ENCODE measurements around the gene DNMT1. TPM values are rescaled to one million over a fixed set of nuclear protein-coding genes. Genes with fewer than 3 reads are reported as not detected.

The DNMT1 gene
- total RNA-seq, 6 experiments from 2014 or later: 12.6 to 37.3 (median 24.4) TPM

DNA sequence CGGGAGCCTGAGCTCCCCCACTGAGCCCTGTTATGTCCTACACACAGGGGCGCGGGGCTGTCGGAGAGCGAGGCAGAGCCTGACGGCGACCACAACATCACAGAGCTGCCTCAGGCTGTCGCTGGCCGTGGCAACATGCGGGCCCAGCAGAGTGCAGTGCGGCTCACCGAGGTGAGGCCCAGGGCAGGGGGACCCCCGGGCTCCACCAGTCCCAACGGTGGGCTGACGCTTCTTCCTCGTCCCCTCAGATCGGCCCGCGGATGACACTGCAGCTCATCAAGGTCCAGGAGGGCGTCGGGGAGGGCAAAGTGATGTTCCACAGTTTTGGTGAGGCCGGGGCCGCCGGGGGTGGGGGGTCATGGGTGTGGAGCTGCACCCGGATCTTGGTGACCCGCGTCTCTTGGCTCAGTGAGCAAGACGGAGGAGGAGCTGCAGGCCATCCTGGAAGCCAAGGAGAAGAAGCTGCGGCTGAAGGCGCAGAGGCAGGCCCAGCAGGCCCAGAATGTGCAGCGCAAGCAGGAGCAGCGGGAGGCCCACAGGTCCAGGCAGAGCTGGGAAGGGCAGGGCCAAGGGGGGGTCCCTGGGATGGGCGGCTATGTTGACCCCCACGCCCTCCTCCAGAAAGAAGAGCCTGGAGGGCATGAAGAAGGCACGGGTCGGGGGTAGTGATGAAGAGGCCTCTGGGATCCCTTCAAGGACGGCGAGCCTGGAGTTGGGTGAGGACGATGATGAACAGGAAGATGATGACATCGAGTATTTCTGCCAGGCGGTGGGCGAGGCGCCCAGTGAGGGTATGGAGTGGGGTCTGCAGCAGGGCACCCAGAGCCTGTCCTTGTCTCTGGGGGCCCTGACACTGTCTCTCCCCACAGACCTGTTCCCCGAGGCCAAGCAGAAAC is 84.4 kb downstream of the DNMT1 start:
- TF ChIP-seq POLR2A (IDR thresholded peaks at IDR 0.05): no peak
- no peak for TF ChIP-seq CTCF (IDR thresholded peaks at IDR 0.05)
- intact Hi-C loops (cut with DNase I): no loop called here
- Histone ChIP-seq H3K27me3 (no peaks in the 10 kb centered on the region), H3K27ac (no peak overlapping the region), H3K4me1 (peaks cover 0 to 7% (median 3%) of the 10 kb centered on the region in 4 donors), H3K36me3 (peaks cover 0 to 51% (median 26%) of the 10 kb centered on the region in 4 donors), H3K9me3 (no peaks in the 10 kb centered on the region), H3K4me3 (no peak overlapping the region)
- ATAC-seq (no peak), DNase-seq (no peak)
- 100% methylated on average over 3 of the region's 44 CpGs for WGBS (ENCODE audit: insufficient coverage, low coverage, low lambda C conversion rate, missing lambda C conversion rate)

DNA sequence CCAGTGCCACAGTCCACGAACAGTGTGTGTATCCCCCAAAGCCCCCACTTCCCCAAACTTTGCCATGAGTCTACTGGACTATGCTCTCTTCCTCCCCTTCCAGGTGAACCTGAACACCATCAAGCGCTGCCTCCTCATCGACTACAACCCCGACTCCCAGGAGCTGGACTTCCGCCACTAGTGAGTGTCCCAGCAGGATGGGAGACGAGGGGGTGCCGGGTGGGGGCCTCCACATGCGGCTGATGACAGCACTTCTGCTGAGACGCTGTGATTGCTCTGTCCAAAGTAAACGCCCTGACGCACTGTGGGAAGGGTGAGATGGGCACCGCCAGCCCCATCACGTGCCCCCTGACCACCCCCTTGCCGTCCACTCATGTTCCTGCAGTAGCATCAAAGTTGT is 85.2 kb downstream of the DNMT1 start:
- no peak for ATAC-seq
- H3K36me3 ChIP-seq: peaks cover 0 to 44% (median 26%) of the 10 kb centered on the region in 4 donors

DNA sequence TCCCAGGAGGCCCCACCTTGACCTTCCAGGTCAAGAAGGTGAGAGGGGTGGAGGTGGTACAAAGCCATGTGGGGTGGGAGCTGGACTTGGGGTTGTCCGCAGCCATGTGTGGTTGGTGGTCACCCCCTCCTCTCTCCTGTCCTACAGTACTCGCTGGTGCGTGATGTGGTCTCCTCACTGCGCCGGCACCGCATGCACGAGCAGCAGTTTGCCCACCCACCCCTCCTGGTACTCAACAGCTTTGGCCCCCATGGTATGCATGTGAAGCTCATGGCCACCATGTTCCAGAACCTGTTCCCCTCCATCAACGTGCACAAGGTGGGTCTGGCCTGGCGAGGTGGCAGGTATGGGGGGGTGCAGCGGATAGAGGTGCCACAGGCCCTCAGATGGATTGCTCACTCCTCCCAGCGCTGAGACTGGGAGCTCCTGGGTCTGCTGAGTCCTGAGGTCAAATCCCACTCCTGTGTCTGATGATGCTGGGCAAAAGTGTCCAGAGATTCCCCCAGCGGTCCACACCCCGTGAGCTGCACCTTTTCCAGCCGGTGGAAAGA is 86.9 kb downstream of the DNMT1 start:
- Histone ChIP-seq H3K27ac (no peak overlapping the region), H3K9me3 (no peaks in the 10 kb centered on the region), H3K36me3 (peaks cover 0 to 42% (median 26%) of the 10 kb centered on the region in 4 donors), H3K27me3 (no peaks in the 10 kb centered on the region), H3K4me3 (no peak overlapping the region), H3K4me1 (peaks cover 0 to 7% (median 3%) of the 10 kb centered on the region in 4 donors)
- intact Hi-C loops (cut with DNase I): no loop called here
- DNase-seq (no peak), ATAC-seq (no peak)
- WGBS (ENCODE audit: insufficient coverage, low coverage, low lambda C conversion rate, missing lambda C conversion rate): 62% methylated on average over 4 of the region's 14 CpGs
- no peak for TF ChIP-seq POLR2A (IDR thresholded peaks at IDR 0.05)
- no peak for TF ChIP-seq CTCF (IDR thresholded peaks at IDR 0.05)

More for the DNA sequence above, 85.2 kb downstream of the DNMT1 start:
- Histone ChIP-seq H3K4me3 (no peak overlapping the region), H3K4me1 (peaks cover 0 to 7% (median 3%) of the 10 kb centered on the region in 4 donors), H3K9me3 (no peaks in the 10 kb centered on the region), H3K27ac (no peak overlapping the region), H3K27me3 (no peaks in the 10 kb centered on the region)
- 89% methylated on average over 7 of the region's 14 CpGs for WGBS (ENCODE audit: insufficient coverage, low coverage, low lambda C conversion rate, missing lambda C conversion rate)
- no peak for TF ChIP-seq CTCF (IDR thresholded peaks at IDR 0.05)
- TF ChIP-seq POLR2A (IDR thresholded peaks at IDR 0.05): no peak
- no peak for DNase-seq
- intact Hi-C loops (cut with DNase I): no loop called here

GRCh38 chr19:10107254-10107653 is 87.5 kb downstream of the DNMT1 start:
- H3K27ac ChIP-seq: peak overlapping the region in 1 of 3 donors; percentile 14
- peaks cover 0 to 7% (median 3%) of the 10 kb centered on the region in 4 donors for H3K4me1 ChIP-seq
- no peaks in the 10 kb centered on the region for H3K27me3 ChIP-seq
- H3K36me3 ChIP-seq: peaks cover 0 to 42% (median 26%) of the 10 kb centered on the region in 4 donors
- DNase-seq: no peak
- ATAC-seq: no peak
- intact Hi-C loops (cut with DNase I): no loop called here
- peak overlapping the region in 2 of 3 donors; percentile 81 to 98 for H3K4me3 ChIP-seq
- no peaks in the 10 kb centered on the region for H3K9me3 ChIP-seq
- 66% methylated on average over 7 of the region's 10 CpGs for WGBS (ENCODE audit: insufficient coverage, low coverage, low lambda C conversion rate, missing lambda C conversion rate)
- no peak for TF ChIP-seq POLR2A (IDR thresholded peaks at IDR 0.05)
- no peak for TF ChIP-seq CTCF (IDR thresholded peaks at IDR 0.05)

Data from right lobe of liver (tissue), 6 donors.